Measurements from ENCODE around the gene RPTOR.

- TF ChIP-seq GATA3 (IDR thresholded peaks at IDR 0.05; ENCODE audit: low read depth, low read length) (no peak), GATA2 (IDR thresholded peaks at IDR 0.05; ENCODE audit: low read depth, low read length) (no peak)
Observed at GRCh38 chr17:80749611-80750010, 205.0 kb downstream of the RPTOR start.
